Upper lobe of left lung (tissue), 6 donors: ENCODE measurements around the gene OAS3. TPM values are rescaled to one million over a fixed set of nuclear protein-coding genes. Genes with fewer than 3 reads are reported as not detected.

Experiments used
- ATAC-seq, 2 donors: fragments of 200-7000 bp; cut with Tn5 transposase; one replicate each; pipeline ENCODE4 v1.9.1; 2022; ENCODE audit warnings: mild to moderate bottlenecking in 2 of 2, moderate library complexity in 2 of 2; ENCODE audit not compliant: low FRiP score in 2 of 2
- DNase-seq, 2 donors: peaks; one replicate each; pipeline ENCODE4 v3.0.0-alpha.2; 2019 to 2020
- H3K27ac ChIP-seq, 4 donors: fragments of 200-600 bp; sonication (generic); one replicate each; pipeline ENCODE4 v1.5.1; 2016 to 2019
- H3K27me3 ChIP-seq, 4 donors: fragments of 200-600 bp; sonication (generic); one replicate each; pipeline ENCODE4 v1.5.1; 2017 to 2019
- H3K36me3 ChIP-seq, 4 donors: fragments of 200-600 bp; sonication (generic); one replicate each; pipeline ENCODE4 v1.5.1; 2016 to 2019
- H3K4me1 ChIP-seq, 4 donors: fragments of 200-600 bp; sonication (generic); one replicate each; pipeline ENCODE4 v1.5.1; 2018 to 2019
- H3K4me3 ChIP-seq, 4 donors: fragments of 200-600 bp; sonication (generic); one replicate each; pipeline ENCODE4 v1.5.1; 2017 to 2019; ENCODE audit warnings: mild to moderate bottlenecking in 2 of 4, moderate library complexity in 1 of 4
- H3K9me3 ChIP-seq, 4 donors: fragments of 200-600 bp; sonication (generic); one replicate each; pipeline ENCODE4 v1.5.1; 2018 to 2019
- CTCF ChIP-seq, 6 experiments: fragments of 450-650 bp in 4 of 6; fragments of 200-600 bp in 2 of 6; sonication (generic) in 2 of 6; IDR thresholded peaks; one replicate each; pipeline ENCODE4 v1.5.1; 2016 to 2019; ENCODE audit warnings: antibody characterized with exemption in 6 of 6
- EP300 ChIP-seq, 4 donors: sonication (generic); formaldehyde crosslinking; IDR thresholded peaks; one replicate each; pipeline ENCODE4 v1.5.1; 2017; ENCODE audit warnings: antibody characterized with exemption in 4 of 4, control low read depth in 2 of 4
- POLR2A ChIP-seq, 4 donors: fragments of 450-650 bp; IDR thresholded peaks; one replicate each; pipeline ENCODE4 v1.5.1; 2016 to 2017; ENCODE audit warnings: antibody characterized with exemption in 4 of 4, mild to moderate bottlenecking in 2 of 4
- POLR2AphosphoS5 ChIP-seq, 2 donors: sonication (generic); formaldehyde crosslinking; IDR thresholded peaks; one replicate each; pipeline ENCODE4 v1.5.1; 2017; ENCODE audit warnings: antibody characterized with exemption in 2 of 2
- WGBS, 2 donors: methylation state at CpG; one replicate each; pipeline ENCODE4 v1.1.5; 2017 to 2018; 5-methylcytosine and 5-hydroxymethylcytosine counted together
- total RNA-seq, 6 donors: library from RNA; depleted of rRNA in 4 of 6; stranded (reverse); fragments of >200 nt in 4 of 6; gene quantifications; one replicate each; pipeline versions ENCODE4 v1.1.0 to v1.2.1, GENCODE V29; 2016 to 2021
- donor health status: DM: no; HTN: no; CAD: no; lungs with moderate emphysema.
- donor health status: DM: no; HTN: yes; CAD: no; lungs with severe emphysema.

OAS3 gene
- 10 to 100 TPM; 15.3 to 61.9 (median 28.8) TPM for total RNA-seq

GRCh38 chr12:112937741-112938719 lies at the start of gene OAS3:
OAS3 (plus strand) TSS chr12:112938474; CDS start chr12:112938531, 57 bp downstream.
- DNase-seq (peak; percentile 91 to 95), ATAC-seq (peak; percentile 91 to 96)
- H3K4me1 ChIP-seq = peaks cover 17 to 28% (median 20%) of the 10 kb centered on the region in 4 donors
- peaks cover 0 to 14% (median 3%) of the 10 kb centered on the region in 4 donors for H3K36me3 ChIP-seq
- no peaks in the 10 kb centered on the region for H3K9me3 ChIP-seq
- peak within 1 kb of the TSS; percentile 73 to 88 (median 86) for H3K27ac ChIP-seq
- 9 to 22% methylated on average over 22 to 48 of the region's 50 CpGs for WGBS, 2 donors
- no peaks in the 10 kb centered on the region for H3K27me3 ChIP-seq
- peak within 1 kb of the TSS; percentile 65 to 83 (median 69) for H3K4me3 ChIP-seq
- peak; percentile 66 to 79 for TF ChIP-seq POLR2AphosphoS5 (IDR thresholded peaks at IDR 0.05)
- peak in 2 of 4 donors; percentile 35 to 37 for TF ChIP-seq POLR2A (IDR thresholded peaks at IDR 0.05)
- TF ChIP-seq EP300 (IDR thresholded peaks at IDR 0.05) = peak in 1 of 4 donors; percentile 51
- peak in 3 of 6 experiments; percentile 5 to 15 (median 6) for TF ChIP-seq CTCF (IDR thresholded peaks at IDR 0.05)

GRCh38 chr12:112891093-112892024 lies 46.9 kb upstream of the OAS3 start:
- Histone ChIP-seq H3K36me3 (no peaks in the 10 kb centered on the region), H3K27me3 (no peaks in the 10 kb centered on the region), H3K4me3 (no peak overlapping the region), H3K4me1 (no peaks in the 10 kb centered on the region), H3K9me3 (no peaks in the 10 kb centered on the region), H3K27ac (no peak overlapping the region)
- ATAC-seq (no peak), DNase-seq (no peak)
- TF ChIP-seq POLR2A (IDR thresholded peaks at IDR 0.05) (no peak), EP300 (IDR thresholded peaks at IDR 0.05) (no peak), POLR2AphosphoS5 (IDR thresholded peaks at IDR 0.05) (no peak), CTCF (IDR thresholded peaks at IDR 0.05) (no peak)
- 78 to 82% methylated on average over 5 to 6 of the region's 6 CpGs for WGBS, 2 donors

GRCh38 chr12:112892856-112893255 lies 45.4 kb upstream of the OAS3 start:
- Histone ChIP-seq H3K36me3 (no peaks in the 10 kb centered on the region), H3K4me3 (no peak overlapping the region), H3K27me3 (no peaks in the 10 kb centered on the region), H3K4me1 (no peaks in the 10 kb centered on the region), H3K27ac (no peak overlapping the region), H3K9me3 (no peaks in the 10 kb centered on the region)
- no peak for TF ChIP-seq POLR2AphosphoS5 (IDR thresholded peaks at IDR 0.05)
- peak in 1 of 2 donors; percentile 16 for ATAC-seq
- WGBS, 2 donors = 19 to 20% methylated on average over 2 of the region's 2 CpGs
- DNase-seq = no peak

- no peak overlapping the region for H3K27ac ChIP-seq
- H3K9me3 ChIP-seq = no peaks in the 10 kb centered on the region
- H3K4me1 ChIP-seq = no peaks in the 10 kb centered on the region
- H3K4me3 ChIP-seq = no peak overlapping the region
- no peaks in the 10 kb centered on the region for H3K36me3 ChIP-seq
- no peak for ATAC-seq
- no peak for TF ChIP-seq POLR2A (IDR thresholded peaks at IDR 0.05)
- TF ChIP-seq EP300 (IDR thresholded peaks at IDR 0.05) = no peak
- no peak for TF ChIP-seq CTCF (IDR thresholded peaks at IDR 0.05)
- TF ChIP-seq POLR2AphosphoS5 (IDR thresholded peaks at IDR 0.05) = no peak
- no peaks in the 10 kb centered on the region for H3K27me3 ChIP-seq
- DNase-seq = no peak
These were observed 44.1 kb upstream of the OAS3 start for GRCh38 chr12:112894128-112894527.

- H3K27ac ChIP-seq = no peak overlapping the region
- DNase-seq (peak in 1 of 2 donors; percentile 8), ATAC-seq (no peak)
- H3K27me3 ChIP-seq = no peaks in the 10 kb centered on the region
- no peaks in the 10 kb centered on the region for H3K9me3 ChIP-seq
- no peak for TF ChIP-seq POLR2AphosphoS5 (IDR thresholded peaks at IDR 0.05)
- no peak for TF ChIP-seq POLR2A (IDR thresholded peaks at IDR 0.05)
- TF ChIP-seq EP300 (IDR thresholded peaks at IDR 0.05) = no peak
- no peak for TF ChIP-seq CTCF (IDR thresholded peaks at IDR 0.05)
- no peaks in the 10 kb centered on the region for H3K36me3 ChIP-seq
- 89% methylated on average over 6 of the region's 6 CpGs for WGBS, 2 donors
- no peaks in the 10 kb centered on the region for H3K4me1 ChIP-seq
- H3K4me3 ChIP-seq = no peak overlapping the region
These were observed 39.9 kb upstream of the OAS3 start for GRCh38 chr12:112898380-112898779.
